Measurements from ENCODE around the gene PTPRG.

DNA sequence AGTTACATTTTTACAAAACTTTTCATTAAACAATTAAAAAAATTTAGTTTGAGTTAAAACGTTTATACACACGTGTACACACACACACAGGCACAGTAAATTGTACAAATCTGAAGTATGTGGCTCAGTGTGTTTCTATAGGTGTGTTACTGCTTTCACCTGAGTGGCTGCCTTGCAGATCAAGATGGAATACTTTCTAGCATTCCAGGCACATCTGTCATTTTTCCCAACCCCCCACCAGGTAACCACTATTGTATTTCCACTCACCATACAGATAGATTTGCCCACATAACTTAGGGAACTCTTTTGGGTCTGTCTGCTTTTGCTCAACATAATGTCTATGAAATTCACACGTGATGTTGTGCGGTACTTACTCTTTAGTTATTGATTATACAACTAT lies 141.1 kb downstream of the PTPRG start:
- TF ChIP-seq EZH2phosphoT487 (IDR thresholded peaks at IDR 0.05; ENCODE audit: low read depth, severe bottlenecking, unreplicated experiment) = no peak
- no peak for TF ChIP-seq CTCF (IDR thresholded peaks at IDR 0.05; ENCODE audit: poor library complexity)
- no peak for TF ChIP-seq EZH2 (IDR thresholded peaks at IDR 0.05; ENCODE audit: borderline replicate concordance)
